Neural progenitor cell (in vitro differentiated cells): ENCODE data around the gene ANP32E. TPM values are rescaled to one million over a fixed set of nuclear protein-coding genes. Genes with fewer than 3 reads are reported as not detected.
"Not testable (repeated sequence)": the region's sequence is repeated elsewhere in the genome, so short reads cannot be mapped to it uniquely, and the experiment has no call there.

ENCODE experiments used
- DNase-seq: peaks from one replicate; pipeline ENCODE4 v3.0.0-alpha.2; 2016; ENCODE audit warnings: low spot score
- H2AFZ ChIP-seq: fragments of 200-600 bp; sonication (generic); replicated peaks from 2 replicates; pipeline ENCODE4 v1.6.1; 2016; ENCODE audit warnings: antibody characterized with exemption
- H3F3A ChIP-seq: fragments of 200-600 bp; sonication (generic); 2 replicates; pipeline ENCODE4 v1.6.1; 2016; ENCODE audit warnings: antibody characterized with exemption, low read depth
- H3K27ac ChIP-seq: fragments of 200-600 bp; sonication (generic); 2 replicates; pipeline ENCODE4 v1.5.1; 2016; ENCODE audit warnings: mild to moderate bottlenecking
- H3K27me3 ChIP-seq: fragments of 200-600 bp; sonication (generic); 2 replicates; pipeline ENCODE4 v1.6.1; 2016; ENCODE audit warnings: mild to moderate bottlenecking, moderate library complexity
- H3K36me3 ChIP-seq: fragments of 200-600 bp; sonication (generic); 2 replicates; pipeline ENCODE4 v1.5.1; 2016
- H3K4me1 ChIP-seq: fragments of 200-600 bp; sonication (generic); 2 replicates; pipeline ENCODE4 v1.6.1; 2016; ENCODE audit warnings: mixed run types
- H3K4me2 ChIP-seq: fragments of 200-600 bp; sonication (generic); 2 replicates; pipeline ENCODE4 v1.6.1; 2016
- H3K4me3 ChIP-seq: fragments of 200-600 bp; sonication (generic); 2 replicates; pipeline ENCODE4 v1.5.1; 2016
- H3K79me2 ChIP-seq: fragments of 200-600 bp; sonication (generic); 2 replicates; pipeline ENCODE4 v1.6.1; 2016; ENCODE audit warnings: low read depth
- H3K9ac ChIP-seq: fragments of 200-600 bp; sonication (generic); 2 replicates; pipeline ENCODE4 v1.6.1; 2016
- H3K9me3 ChIP-seq: fragments of 200-600 bp; sonication (generic); 2 replicates; pipeline ENCODE4 v1.5.1; 2016; ENCODE audit warnings: low read depth
- H4K20me1 ChIP-seq: fragments of 200-600 bp; sonication (generic); 2 replicates; pipeline ENCODE4 v1.6.1; 2016; ENCODE audit warnings: low read depth
- H3K27ac Mint-ChIP-seq: 3 replicates; pipeline ENCODE4 v1.8.0; 2021; ENCODE audit warnings: mixed read lengths
- H3K27me3 Mint-ChIP-seq: 2 replicates; pipeline ENCODE4 v1.8.0; 2022; ENCODE audit warnings: low read depth, mild to moderate bottlenecking, inconsistent platforms, moderate library complexity, mixed read lengths; ENCODE audit not compliant: insufficient read depth
- H3K36me3 Mint-ChIP-seq: 3 replicates; pipeline ENCODE4 v1.8.0; 2021; ENCODE audit warnings: mixed read lengths
- H3K4me1 Mint-ChIP-seq: 3 replicates; pipeline ENCODE4 v1.8.0; 2021; ENCODE audit warnings: mixed read lengths
- H3K4me3 Mint-ChIP-seq: 3 replicates; pipeline ENCODE4 v1.8.0; 2021; ENCODE audit warnings: mild to moderate bottlenecking, moderate library complexity, mixed read lengths
- H3K9me3 Mint-ChIP-seq: 3 replicates; pipeline ENCODE4 v1.8.0; 2020; ENCODE audit warnings: mixed read lengths
- EZH2 ChIP-seq: fragments of 200-600 bp; sonication (generic); IDR thresholded peaks from 2 replicates; pipeline ENCODE4 v1.6.1; 2017; ENCODE audit warnings: antibody characterized with exemption, mild to moderate bottlenecking, moderate library complexity
- EZH2phosphoT487 ChIP-seq: fragments of 200-600 bp; sonication (generic); IDR thresholded peaks from 2 replicates; pipeline ENCODE4 v1.6.1; 2017; ENCODE audit warnings: antibody characterized with exemption
- total RNA-seq: library from RNA; depleted of rRNA; stranded (reverse); fragments of >200 nt; gene quantifications from 2 replicates; pipeline ENCODE4 v1.2.3, GENCODE V29; 2015; ENCODE audit warnings: low replicate concordance
- TF ChIP-seq, protein P1 (sequence below): fragments of 200-600 bp; sonication (generic); IDR thresholded peaks from 2 replicates; pipeline ENCODE4 v1.5.1; 2017; ENCODE audit warnings: antibody characterized with exemption, mild to moderate bottlenecking

The ANP32E gene
- total RNA-seq, 1 donor from 2014 or later = 201 TPM

DNA sequence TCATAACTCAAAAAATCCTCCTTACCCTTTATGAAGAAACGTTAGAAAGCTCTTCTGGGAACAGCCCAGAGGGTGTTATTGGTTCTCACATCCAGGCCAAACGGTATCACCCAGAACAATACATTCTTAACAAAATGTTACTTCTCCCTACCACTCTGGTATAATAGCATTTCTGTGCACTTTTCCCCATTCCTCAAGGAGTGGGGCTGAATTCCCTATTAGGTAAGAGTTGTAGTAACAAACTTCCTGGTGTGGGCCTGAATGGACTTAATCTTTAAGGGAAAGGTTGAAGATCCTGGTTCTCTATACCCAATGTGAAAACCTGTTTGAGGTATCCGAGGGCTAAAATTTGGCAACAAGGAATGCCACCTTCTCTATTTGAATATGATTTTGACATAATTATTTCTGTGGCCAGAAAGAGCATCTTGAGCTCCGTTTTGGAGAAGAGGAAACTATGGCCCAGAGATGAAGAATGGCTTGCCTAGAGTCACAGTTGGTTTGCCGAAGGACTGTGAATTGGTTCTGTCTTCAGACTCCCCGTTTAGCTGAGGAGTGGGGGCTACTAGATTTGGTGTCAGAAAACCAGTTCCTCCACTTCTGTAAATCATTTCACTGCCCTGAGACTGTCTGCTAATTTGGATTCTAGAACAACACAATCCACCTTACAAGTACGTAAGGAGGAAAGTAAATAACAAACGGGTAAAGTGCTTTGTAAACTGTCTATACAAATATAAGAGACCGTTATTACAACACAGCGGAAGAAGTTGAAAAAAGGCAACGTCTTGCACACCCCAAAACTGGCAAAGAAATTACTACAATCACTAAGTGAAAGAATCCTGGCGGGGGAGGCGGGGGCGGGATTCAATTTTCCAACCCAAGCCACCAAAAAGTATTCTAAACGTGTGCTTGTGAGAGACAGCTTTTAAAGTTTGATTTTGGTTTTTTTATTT, 2.3 kb downstream of the ANP32E start:
- no peaks in the 10 kb centered on the region for H3K27me3 ChIP-seq
- Mint-ChIP-seq H3K4me1 (peaks cover 18% of the 10 kb centered on the region), H3K4me3 (no peak overlapping the region), H3K27me3 (peaks cover 10% of the 10 kb centered on the region), H3K9me3 (no peaks in the 10 kb centered on the region), H3K27ac (peak overlapping the region; percentile 92), H3K36me3 (peaks cover 19% of the 10 kb centered on the region)
- DNase-seq = peak; percentile 2
- H3K79me2 ChIP-seq = peaks cover 73% of the 10 kb centered on the region
- H4K20me1 ChIP-seq = peaks cover 26% of the 10 kb centered on the region
- H3K9me3 ChIP-seq = no peaks in the 10 kb centered on the region
- peaks cover 9% of the 10 kb centered on the region for H3K4me1 ChIP-seq
- H3K27ac ChIP-seq = no peak overlapping the region
- H3K4me3 ChIP-seq = peak overlapping the region; percentile 94
- H2AFZ ChIP-seq = no peak overlapping the region
- peaks cover 42% of the 10 kb centered on the region for H3F3A ChIP-seq
- peaks cover 28% of the 10 kb centered on the region for H3K36me3 ChIP-seq
- H3K4me2 ChIP-seq = peak overlapping the region; percentile 91
- peak overlapping the region; percentile 79 for H3K9ac ChIP-seq
- TF ChIP-seq EZH2 = no peak
- no peak for TF ChIP-seq EZH2phosphoT487
- TF ChIP-seq, protein P1, sequence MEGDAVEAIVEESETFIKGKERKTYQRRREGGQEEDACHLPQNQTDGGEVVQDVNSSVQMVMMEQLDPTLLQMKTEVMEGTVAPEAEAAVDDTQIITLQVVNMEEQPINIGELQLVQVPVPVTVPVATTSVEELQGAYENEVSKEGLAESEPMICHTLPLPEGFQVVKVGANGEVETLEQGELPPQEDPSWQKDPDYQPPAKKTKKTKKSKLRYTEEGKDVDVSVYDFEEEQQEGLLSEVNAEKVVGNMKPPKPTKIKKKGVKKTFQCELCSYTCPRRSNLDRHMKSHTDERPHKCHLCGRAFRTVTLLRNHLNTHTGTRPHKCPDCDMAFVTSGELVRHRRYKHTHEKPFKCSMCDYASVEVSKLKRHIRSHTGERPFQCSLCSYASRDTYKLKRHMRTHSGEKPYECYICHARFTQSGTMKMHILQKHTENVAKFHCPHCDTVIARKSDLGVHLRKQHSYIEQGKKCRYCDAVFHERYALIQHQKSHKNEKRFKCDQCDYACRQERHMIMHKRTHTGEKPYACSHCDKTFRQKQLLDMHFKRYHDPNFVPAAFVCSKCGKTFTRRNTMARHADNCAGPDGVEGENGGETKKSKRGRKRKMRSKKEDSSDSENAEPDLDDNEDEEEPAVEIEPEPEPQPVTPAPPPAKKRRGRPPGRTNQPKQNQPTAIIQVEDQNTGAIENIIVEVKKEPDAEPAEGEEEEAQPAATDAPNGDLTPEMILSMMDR = no peak

DNA sequence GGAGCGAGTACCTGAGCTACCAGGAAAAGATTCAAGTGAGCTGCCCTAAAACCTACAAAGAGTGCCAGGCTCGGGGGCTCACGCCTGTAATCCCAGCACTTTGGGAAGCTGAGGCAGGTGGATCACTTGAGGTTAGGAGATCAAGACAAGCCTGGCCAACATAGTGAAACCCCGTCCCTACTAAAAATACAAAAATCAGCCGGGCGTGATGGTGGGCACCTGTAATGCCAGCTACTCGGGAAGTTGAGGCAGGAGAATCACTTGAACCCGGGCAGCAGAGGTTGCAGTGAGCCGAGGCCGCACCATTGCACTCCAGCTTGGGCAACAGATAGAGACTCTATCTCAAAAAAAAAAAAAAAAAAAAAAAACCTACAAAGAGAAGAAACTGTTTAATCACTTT, 3.0 kb downstream of the ANP32E start:
- H3K79me2 ChIP-seq = peaks cover 80% of the 10 kb centered on the region
- H3F3A ChIP-seq = peaks cover 42% of the 10 kb centered on the region
- H3K27ac Mint-ChIP-seq, DNase-seq, H3K9me3 Mint-ChIP-seq, H3K27me3 Mint-ChIP-seq, H3K4me1 ChIP-seq, H3K27ac ChIP-seq, H3K4me3 ChIP-seq, H3K27me3 ChIP-seq, H3K9me3 ChIP-seq, H3K9ac ChIP-seq, H2AFZ ChIP-seq: not testable (repeated sequence)
- Mint-ChIP-seq H3K4me1 (peaks cover 18% of the 10 kb centered on the region), H3K36me3 (peaks cover 22% of the 10 kb centered on the region), H3K4me3 (peak overlapping the region; percentile 50)
- peak overlapping the region; percentile 91 for H3K4me2 ChIP-seq
- H3K36me3 ChIP-seq = peaks cover 29% of the 10 kb centered on the region
- peaks cover 26% of the 10 kb centered on the region for H4K20me1 ChIP-seq

DNA sequence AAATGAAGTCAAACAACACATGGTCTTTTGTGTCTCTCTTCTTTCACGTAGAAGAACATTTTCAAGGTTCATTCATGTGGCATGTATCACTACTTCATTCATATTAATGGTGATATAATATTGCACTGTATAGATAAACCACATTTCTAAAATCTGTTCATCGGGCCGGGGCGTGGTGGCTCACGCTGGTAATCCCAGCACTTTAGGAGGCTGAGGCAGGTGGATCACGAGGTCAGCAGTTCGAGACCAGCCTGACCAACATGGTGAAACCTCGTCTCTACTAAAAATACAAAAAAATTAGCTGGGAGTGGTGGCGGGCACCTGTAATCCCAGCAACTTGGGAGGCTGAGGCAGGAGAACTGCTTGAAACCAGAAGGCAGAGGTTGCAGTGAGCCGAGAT, 7.7 kb downstream of the ANP32E start:
- peaks cover 47% of the 10 kb centered on the region for H3K36me3 ChIP-seq
- not testable (repeated sequence) for H3K9me3 ChIP-seq, DNase-seq, H3K9ac ChIP-seq, H2AFZ ChIP-seq, H3K27ac Mint-ChIP-seq, H3K4me1 Mint-ChIP-seq, H3K4me3 Mint-ChIP-seq, H3K9me3 Mint-ChIP-seq, H3K4me2 ChIP-seq, H3K4me3 ChIP-seq, H3K27ac ChIP-seq, H3K27me3 Mint-ChIP-seq, H3K27me3 ChIP-seq, H3K4me1 ChIP-seq
- H4K20me1 ChIP-seq = peaks cover 22% of the 10 kb centered on the region
- H3K36me3 Mint-ChIP-seq = peaks cover 46% of the 10 kb centered on the region
- H3F3A ChIP-seq = peaks cover 21% of the 10 kb centered on the region
- peaks cover 66% of the 10 kb centered on the region for H3K79me2 ChIP-seq

DNA sequence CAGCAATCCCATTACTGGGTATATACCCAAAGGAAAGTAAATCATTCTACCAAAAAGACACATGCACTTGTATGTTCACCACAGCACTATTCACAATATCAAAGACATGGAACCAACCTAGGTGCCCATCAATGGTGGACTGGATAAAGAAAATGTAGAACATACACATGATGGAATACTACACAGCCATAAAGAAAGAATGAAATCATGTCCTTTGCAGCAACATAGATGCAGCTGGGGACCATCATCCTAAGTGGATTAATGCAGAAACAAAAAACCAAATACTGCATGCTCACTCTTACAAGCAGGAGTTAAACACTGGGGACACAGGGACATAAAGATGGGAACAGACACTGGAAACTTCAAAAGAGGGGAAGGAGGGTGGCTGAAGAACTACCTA, 8.7 kb downstream of the ANP32E start:
- no peak for TF ChIP-seq EZH2
- no peak for TF ChIP-seq EZH2phosphoT487
- TF ChIP-seq, protein P1 = no peak
- H3K4me2 ChIP-seq = no peak overlapping the region
- H3K4me1 Mint-ChIP-seq = no peaks in the 10 kb centered on the region
- H3K4me3 ChIP-seq = no peak overlapping the region
- peaks cover 56% of the 10 kb centered on the region for H3K79me2 ChIP-seq
- peaks cover 21% of the 10 kb centered on the region for H3F3A ChIP-seq
- H4K20me1 ChIP-seq = peaks cover 14% of the 10 kb centered on the region
- H3K27ac ChIP-seq = no peak overlapping the region
- no peaks in the 10 kb centered on the region for H3K27me3 ChIP-seq
- no peaks in the 10 kb centered on the region for H3K4me1 ChIP-seq
- H3K27me3 Mint-ChIP-seq = no peaks in the 10 kb centered on the region
- H3K4me3 Mint-ChIP-seq = no peak overlapping the region
- peaks cover 55% of the 10 kb centered on the region for H3K36me3 ChIP-seq
- peaks cover 48% of the 10 kb centered on the region for H3K36me3 Mint-ChIP-seq
- no peak overlapping the region for H2AFZ ChIP-seq
- no peaks in the 10 kb centered on the region for H3K9me3 Mint-ChIP-seq
- H3K27ac Mint-ChIP-seq = no peak overlapping the region
- DNase-seq = no peak
- no peaks in the 10 kb centered on the region for H3K9me3 ChIP-seq
- H3K9ac ChIP-seq = no peak overlapping the region
